ENCODE data around the gene FOXL1.

The FOXL1 gene

GRCh38 chr16:86626966-86627365, 48.6 kb downstream of the FOXL1 start:
- TF ChIP-seq EGR1 (IDR thresholded peaks at IDR 0.05) = no peak
- no peak for TF ChIP-seq CREB1 (IDR thresholded peaks at IDR 0.05; ENCODE audit: low read depth)
- no peak for TF ChIP-seq EP300 (IDR thresholded peaks at IDR 0.05; ENCODE audit: borderline replicate concordance)

GRCh38 chr16:86628614-86629013, 50.3 kb downstream of the FOXL1 start:
- TF ChIP-seq CEBPB (IDR thresholded peaks at IDR 0.05) = no peak
- no peak for TF ChIP-seq EGR1 (IDR thresholded peaks at IDR 0.05)
- TF ChIP-seq TAF1 (IDR thresholded peaks at IDR 0.05; ENCODE audit: low read depth) = no peak
- TF ChIP-seq MAX (IDR thresholded peaks at IDR 0.05) = no peak
- TF ChIP-seq TCF12 (IDR thresholded peaks at IDR 0.05; ENCODE audit: low read depth) = no peak
- no peak for TF ChIP-seq ZBTB7A (IDR thresholded peaks at IDR 0.05; ENCODE audit: low read depth)
- no peak for TF ChIP-seq TEAD4 (IDR thresholded peaks at IDR 0.05)

GRCh38 chr16:86630471-86630870, 52.1 kb downstream of the FOXL1 start:
- TF ChIP-seq EGR1 (IDR thresholded peaks at IDR 0.05) = no peak
- TF ChIP-seq ZBTB7A (IDR thresholded peaks at IDR 0.05; ENCODE audit: low read depth) = no peak
- no peak for TF ChIP-seq EP300 (IDR thresholded peaks at IDR 0.05; ENCODE audit: borderline replicate concordance)
- TF ChIP-seq YY1 (IDR thresholded peaks at IDR 0.05; ENCODE audit: low read depth) = no peak
- TF ChIP-seq CEBPB (IDR thresholded peaks at IDR 0.05) = no peak
- TF ChIP-seq NFIC (IDR thresholded peaks at IDR 0.05) = no peak
- no peak for TF ChIP-seq RAD21 (IDR thresholded peaks at IDR 0.05; ENCODE audit: low read depth)
- no peak for TF ChIP-seq FOXM1 (IDR thresholded peaks at IDR 0.05; ENCODE audit: borderline replicate concordance, low read depth)
- TF ChIP-seq TAF1 (IDR thresholded peaks at IDR 0.05; ENCODE audit: low read depth) = no peak
- no peak for TF ChIP-seq TEAD4 (IDR thresholded peaks at IDR 0.05)
- no peak for TF ChIP-seq USF1 (IDR thresholded peaks at IDR 0.05)
- TF ChIP-seq REST (IDR thresholded peaks at IDR 0.05; ENCODE audit: low read depth) = no peak
- TF ChIP-seq MAX (IDR thresholded peaks at IDR 0.05) = no peak

GRCh38 chr16:86631444-86631843, 53.1 kb downstream of the FOXL1 start:
- TF ChIP-seq ZBTB7A (IDR thresholded peaks at IDR 0.05; ENCODE audit: low read depth) (no peak), CREB1 (IDR thresholded peaks at IDR 0.05; ENCODE audit: low read depth) (no peak), NFIC (IDR thresholded peaks at IDR 0.05) (no peak), EP300 (IDR thresholded peaks at IDR 0.05; ENCODE audit: borderline replicate concordance) (no peak), TCF12 (IDR thresholded peaks at IDR 0.05; ENCODE audit: low read depth) (no peak), TEAD4 (IDR thresholded peaks at IDR 0.05) (no peak), RAD21 (IDR thresholded peaks at IDR 0.05; ENCODE audit: low read depth) (no peak)
